NCI-H1694 (cell line): ENCODE measurements around the gene BLACAT1.
"Not testable (repeated sequence)": the region's sequence is repeated elsewhere in the genome, so short reads cannot be mapped to it uniquely, and the experiment has no call there.

Experiments used
- DNase-seq: peaks from one replicate; lab custom pipeline; 2025; lab: John Stamatoyannopoulos, UW

The BLACAT1 gene

DNA sequence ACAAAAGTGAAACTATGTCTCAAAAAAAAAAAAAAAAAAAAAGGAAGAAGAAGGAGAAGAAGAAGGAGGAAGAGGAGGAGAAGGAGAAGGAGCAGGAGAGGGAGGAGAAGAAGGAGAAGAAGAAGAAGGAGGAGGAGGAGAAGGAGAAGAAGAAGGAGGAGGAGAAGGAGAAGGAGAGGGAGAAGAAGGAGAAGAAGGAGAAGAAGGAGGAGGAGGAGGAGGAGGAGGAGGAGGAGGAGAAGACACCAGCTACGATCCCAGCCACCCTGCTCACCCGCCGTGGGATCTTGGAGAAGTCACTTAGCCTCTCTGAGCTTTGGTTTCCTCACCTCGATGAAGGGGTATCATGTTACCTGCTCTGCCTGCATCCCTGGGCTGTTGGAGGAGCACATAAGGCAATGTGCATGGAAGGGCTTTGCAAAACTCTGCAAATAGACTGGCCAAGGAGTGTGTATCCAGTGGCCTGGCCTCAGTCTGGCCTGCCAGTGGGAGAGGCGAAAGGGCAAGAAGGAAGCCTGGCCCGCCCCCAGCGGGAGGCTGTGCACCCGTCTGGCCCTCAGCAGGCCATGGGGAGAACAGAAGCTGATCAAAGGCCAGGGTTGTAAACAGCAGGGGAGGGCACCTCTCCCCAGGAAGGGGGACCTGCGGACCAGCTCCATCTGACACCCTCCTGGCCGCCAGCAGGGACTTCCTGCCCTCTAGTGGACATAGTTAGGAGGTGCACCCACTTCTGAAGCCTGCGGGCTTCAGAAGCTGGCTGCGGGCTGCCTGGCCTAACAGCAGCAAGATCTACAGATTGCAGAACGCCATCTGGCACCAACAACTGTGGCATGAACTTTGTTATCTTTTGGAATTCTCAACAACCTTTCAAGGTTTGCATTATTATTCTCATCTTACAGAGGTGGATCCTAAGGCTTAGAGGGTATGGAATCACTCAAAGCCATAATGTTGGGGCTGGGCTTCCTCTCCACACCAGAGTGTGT lies 29.4 kb upstream of the BLACAT1 start:
- peak; percentile 85 for DNase-seq

DNA sequence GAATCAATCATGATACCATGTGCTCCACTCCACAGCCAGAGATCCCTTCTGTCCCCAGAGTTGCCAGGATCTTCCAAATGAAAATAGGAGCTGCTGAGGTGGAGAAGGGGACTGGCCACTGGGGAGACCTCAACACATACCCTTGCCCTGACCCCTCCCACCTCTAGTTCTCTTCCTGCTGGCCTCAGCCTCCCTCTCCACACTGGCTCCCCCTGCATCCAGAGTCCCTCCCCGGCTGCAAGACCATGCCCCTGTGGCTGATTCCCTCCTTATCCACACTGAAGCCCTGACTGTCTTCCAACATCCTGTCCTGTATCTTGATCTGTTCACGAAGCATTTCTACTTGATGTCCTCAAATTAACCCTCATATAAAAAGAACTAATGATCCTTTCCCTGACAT lies 27.5 kb upstream of the BLACAT1 start:
- no peak for DNase-seq

DNA sequence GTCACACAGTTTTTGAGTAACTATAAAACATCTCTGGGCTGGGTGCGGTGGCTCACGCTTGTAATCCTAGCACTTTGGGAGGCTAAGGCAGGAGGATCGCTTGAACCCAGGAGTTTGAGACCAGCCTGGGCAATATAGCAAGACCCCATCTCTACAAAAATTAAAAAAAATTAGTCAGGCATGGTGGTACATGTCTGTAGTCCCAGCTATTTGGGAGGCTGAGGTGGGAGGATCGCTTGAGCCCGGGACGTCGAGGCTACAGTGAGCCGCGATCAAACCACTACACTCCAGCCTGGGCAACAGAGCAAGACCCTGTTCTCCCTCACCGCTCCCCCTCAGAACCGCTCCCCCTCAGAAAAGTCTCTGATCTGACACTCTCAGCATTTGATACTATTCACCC lies 26.7 kb upstream of the BLACAT1 start:
- not testable (repeated sequence) for DNase-seq

DNA sequence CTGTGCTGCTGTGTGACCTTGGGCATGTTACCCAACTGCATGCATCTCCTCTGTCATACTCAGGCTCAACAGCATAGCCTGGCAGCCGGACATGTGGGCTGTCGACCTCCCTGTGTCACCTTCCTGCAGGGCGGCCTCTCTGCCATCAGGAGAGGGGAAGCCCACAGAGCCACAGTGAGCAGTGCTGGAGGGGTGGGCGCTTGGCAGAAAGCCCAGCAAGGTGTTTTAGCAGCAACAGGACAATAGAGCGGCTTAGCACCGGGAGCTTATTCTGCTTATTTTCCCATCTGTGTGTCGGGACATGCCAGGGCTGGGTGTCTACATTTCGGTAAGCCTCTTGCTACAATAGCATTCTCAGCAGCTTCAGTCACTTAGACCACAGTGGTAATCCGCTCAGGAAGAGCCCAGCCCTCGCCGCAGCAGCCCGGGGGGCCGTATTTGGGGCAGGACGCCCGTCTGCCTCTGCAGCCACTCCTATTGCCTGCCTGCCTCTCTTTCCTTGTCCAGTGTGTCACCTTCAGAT lies 25.8 kb upstream of the BLACAT1 start:
- no peak for DNase-seq

DNA sequence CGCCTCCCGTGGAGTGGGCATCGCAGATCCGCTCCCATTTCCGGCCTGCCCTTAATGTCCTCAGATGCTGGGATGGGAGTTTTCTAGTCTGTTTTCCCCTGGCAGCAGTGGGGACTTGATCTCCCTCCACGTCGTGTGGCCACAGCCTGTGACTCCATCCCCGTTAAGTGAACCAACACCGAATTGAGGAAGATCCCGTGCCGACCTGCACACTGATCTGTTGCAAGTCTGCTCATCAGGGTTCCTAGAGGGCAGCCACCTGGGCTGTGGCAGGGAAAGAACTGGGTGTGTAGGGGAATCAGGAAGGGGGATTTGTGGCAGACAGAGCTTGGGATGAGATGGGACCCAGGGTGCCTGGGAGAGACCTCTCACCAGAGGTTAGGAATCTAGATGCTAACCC lies 25.4 kb upstream of the BLACAT1 start:
- no peak for DNase-seq

DNA sequence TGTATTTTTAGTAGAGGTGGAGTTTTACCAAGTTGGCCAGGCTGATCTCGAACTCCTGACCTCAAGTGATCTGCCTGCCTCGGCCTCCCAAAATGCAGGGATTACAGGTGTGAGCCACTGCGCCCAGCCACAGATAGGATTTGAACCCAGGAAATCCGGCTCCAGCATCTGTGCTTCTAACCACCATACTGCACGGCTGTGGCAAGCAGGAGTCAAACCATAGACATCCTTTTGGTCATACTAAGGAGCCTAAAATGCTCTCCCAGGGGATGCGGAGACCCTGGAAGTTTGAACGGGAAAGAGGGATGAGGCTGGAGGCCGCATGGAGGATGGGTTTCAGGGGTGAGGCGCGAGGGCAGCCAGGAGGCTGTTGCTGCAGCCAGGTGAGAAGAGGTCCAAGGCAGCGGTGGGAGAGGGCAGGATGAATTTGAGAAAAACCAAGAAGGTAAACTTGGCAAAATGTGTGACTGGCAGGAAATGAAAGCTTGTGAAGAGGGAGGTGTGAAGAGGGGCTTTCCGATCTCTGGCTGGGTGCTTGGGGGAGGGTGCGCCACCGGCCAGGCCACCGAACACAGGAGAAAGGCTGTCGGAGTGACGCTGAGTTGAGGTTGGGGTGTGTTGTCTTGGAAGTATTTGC lies 24.6 kb upstream of the BLACAT1 start:
- no peak for DNase-seq

DNA sequence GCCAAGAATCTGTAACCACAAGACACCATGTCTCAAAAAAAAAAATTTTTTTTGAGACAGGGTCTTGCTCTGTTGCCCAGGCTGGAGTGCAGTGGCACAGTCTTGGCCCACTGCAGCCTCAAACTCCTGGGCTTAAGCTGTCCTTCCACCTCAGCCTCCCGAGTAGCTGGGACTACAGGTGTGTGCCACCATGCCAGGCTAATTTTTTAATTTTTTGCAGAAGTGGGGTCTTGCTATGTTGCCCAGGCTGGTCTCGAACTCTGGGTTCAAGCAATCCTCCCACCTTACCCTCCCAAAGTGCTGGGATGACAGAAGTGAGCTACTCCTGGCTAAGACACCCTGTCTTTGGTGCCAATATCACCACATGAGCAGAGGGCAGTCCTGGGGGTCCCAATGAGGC lies 23.1 kb upstream of the BLACAT1 start:
- DNase-seq = not testable (repeated sequence)

DNA sequence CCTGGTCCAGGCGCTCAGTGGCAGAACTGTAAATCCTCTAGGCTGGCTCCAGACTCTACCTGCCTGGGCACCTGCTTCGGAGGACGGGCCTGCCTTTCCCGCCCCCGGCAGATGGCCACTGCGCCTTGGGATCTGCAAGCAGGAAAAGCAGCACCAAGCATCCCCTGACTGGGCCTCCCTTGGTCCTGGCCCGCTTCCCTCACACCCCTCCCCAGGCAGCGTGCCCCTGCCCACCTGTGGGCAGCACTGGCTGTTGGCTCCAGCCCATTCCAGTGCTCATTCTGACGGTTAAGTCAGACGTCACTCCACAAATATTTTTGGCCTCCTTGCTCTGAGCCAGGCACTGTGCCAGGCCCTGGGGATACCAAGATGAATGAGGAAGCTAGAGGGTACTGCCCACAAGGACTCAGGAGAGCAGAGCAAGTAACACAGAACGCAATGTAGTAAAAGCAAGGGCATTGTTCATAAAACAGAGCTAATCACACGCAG lies 22.0 kb upstream of the BLACAT1 start:
- DNase-seq = no peak

DNA sequence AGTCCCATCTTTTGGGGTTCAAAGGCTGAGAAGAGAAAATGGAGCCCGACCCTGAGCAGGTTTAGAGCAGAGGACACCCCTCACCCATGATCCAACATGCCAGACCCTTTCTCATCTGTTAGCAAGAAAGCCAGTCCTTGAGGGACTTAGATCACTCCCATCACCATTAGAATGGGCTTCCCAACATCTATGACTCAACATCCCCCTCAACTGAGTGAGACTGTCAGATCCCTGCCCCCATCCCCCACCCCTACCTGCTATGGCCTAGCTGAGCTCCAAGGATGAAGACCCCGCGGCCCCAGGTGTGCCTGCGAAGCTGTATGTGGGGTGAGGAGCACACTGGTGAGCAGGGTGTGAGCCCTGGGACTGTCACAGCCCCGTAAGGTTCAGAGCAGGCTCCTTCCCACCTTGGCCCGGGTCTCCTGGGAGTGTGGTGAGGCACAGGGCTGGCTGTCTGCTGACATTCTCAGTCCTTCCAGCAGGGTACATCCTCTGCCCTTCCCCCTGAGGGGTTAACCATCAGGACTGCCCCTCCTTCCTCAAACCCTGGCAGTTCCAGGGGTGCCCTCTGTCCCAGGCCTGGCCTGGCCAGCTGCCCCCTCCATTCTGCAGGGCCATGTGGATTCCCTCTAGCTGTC lies 21.4 kb upstream of the BLACAT1 start:
- DNase-seq = no peak

DNA sequence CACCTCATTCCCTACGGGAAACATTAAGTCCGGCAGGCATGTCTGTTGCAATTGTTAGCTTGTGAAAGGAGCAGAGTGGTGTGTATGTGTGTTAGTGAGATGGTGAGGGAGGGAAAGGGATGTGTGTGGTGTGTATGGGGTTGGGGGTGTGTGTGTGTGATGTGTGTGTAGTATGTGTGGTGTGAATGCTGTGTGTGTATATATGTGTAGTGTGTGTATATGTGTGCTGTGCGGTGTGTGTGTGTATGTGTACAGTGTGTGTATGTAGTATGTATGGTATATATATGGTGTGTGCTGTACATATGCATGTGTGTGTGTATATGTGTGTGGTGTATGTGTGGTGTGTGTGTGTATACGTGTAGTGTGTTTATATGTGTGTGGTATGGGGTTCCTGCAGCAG lies 20.8 kb upstream of the BLACAT1 start:
- DNase-seq = no peak

DNA sequence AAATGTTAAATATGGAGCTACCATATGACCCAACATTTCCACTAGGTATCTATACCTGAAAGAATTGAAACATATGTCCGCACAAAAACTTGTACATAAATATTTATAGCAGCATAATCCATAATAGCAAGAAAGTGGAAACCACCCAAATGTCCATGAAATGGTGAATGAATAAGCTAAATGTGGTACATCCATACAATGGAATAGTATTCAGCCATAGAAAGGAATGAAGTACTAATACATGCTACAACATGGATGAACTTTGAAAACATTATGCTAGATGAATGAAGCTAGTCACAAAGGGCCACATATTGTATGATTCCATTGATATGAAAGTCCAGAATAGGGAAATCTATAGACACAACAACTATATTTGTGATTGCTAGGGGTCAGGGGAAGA lies 20.0 kb upstream of the BLACAT1 start:
- DNase-seq = no peak

DNA sequence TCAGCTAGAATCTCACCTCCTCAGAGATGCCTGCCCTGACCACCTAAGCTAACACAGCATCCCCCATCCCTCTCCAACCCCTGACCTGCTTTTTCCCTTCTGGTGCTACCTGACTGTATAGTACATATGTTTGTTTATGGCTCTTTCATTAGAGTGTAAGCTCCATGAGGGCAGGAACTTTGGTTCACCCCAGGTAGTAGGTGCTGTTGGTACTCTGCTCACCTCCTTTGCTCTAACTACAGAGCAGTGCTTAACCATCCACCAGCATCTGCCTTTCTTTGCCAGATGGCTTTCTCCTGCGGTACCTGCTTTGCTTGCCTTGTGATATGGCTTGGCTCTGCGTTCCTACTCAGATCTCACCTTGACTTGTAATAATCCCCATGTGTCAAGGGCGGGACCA lies 18.7 kb upstream of the BLACAT1 start:
- DNase-seq = no peak

DNA sequence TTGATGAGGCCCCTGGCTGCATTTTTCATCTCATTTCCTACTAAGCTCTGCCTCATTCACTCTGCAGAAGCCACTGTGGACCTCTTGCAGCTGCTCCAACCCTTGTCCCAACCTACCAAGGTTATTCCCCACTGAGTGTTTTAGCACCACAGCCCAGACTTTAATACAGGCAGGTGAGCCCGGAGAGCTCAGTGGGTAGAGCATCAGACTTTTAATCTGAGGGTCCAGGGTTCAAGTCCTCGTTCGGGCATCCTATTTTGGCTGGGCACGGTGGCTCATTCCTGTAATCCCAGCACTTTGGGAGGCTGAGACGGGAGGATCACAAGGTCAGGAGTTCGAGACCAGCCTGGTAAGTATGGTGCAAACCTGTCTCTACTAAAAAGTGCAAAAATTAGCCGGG lies 18.1 kb upstream of the BLACAT1 start:
- DNase-seq = no peak

DNA sequence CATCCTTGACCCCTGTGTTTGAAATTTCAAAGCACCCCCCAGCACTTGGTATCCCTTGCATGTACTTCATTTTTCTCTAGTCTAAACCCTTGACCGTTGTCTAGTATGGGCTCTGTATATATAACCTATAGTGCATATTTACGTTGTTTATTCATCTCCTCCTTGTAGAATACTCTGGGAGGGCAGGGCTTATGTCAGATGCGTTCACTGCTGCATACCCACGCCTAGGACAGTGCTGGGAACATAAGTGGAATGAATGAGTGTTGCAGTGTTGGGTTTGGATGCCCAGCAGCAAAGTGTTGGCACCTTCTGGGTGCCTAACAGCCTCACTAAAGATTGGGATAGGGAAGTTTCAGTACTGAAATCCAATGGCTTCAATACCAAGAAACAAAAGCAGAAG lies 17.6 kb upstream of the BLACAT1 start:
- no peak for DNase-seq

DNA sequence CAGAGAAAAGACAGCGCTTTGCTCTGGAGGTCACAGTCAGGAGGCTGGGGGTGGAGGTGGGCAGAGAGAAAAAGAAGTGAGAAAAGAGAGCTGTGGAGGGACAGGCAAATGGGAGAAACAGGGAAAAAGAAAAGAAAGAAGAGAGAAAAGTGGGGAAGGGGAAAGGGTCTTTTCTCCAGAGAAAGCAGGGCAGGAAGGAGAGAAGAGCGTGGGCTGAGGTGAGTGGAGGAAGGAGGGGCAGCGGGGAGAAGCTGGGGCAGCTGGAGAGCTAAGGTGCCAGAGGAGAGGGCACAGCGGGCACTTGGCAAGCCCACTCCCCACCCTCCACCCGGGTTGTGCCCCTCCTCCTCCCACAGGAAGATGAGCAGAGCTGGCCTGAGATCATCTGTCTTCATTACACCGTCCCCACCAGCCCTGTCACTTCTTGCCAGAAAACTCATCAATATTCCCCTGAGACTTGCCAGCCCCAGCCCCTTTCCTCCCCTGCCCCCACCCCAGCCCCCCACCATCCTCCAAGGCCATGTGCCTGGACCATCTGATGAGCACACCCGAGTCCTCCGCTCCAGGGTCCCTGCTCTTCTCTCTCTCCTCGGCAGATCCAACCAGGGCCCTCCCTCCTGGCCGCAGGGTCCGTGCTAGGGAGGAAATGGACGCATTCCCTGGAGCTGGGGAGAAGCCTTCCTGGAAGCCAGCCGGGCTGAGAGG lies 17.0 kb upstream of the BLACAT1 start:
- no peak for DNase-seq

DNA sequence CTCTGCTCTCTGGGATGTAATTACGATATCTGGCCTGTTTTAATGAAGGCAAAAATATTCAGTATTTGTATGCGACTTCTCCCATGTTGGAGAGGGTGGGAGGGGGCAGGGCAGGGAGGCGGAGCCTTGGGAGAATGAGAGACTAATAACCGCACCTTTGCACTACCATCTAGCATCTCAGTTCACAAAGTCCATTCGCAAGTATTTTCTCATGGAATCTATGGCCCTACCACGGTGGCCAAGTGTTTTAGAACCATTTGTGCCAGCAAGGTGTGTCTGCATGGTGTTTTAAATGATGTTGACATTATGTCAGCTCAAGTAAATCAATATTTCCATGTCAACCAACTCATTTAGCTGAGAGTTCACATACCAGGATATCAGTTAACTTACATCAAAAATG lies 14.3 kb upstream of the BLACAT1 start:
- no peak for DNase-seq

DNA sequence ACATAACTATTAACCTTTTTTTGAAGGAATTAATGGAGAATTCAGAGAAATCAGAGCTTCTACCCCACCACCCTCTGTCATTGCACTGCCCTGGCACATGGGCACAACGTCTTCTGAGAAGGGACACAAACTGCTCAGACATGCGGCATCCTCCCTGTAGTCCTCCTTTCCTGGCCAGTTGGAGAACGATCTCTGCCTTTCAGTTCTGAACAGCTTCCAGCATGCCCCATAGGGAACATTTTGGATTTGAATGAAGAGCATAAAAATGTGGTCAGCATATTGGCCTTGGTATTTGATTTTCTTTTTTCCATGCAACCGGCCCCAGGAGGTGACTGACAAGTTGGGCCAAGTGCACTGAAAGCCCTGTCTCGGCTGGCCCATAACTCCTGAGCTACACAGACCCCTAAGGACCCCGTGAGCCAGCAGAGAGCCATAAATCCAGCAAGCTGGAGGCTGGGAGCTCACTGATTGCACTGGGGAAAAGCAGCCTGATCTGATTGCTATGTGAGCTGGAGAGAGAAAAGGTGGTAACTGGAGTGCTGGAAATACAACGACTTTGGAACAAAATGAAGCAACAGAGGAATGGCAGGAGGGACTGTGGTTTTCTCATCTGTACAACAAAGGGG lies 10.9 kb upstream of the BLACAT1 start:
- no peak for DNase-seq

DNA sequence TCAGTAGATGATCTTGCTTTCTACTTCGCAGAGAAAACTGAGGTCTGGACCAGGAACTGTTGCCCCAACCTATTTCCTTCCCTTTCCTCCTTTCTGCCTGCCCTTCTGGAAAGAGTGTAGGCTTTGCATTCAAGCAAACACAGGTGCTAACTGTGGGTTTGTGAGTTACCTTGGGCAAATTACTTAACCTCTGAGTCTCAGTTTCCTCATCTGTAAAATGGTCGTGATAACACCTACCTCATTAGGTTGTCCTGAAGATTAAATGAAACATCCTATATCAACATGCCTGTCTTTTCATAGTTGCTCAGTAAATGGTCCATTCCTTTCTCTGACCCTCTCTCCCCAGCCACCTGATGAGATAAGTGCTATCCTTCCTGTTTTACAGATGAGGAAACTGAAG lies 9.5 kb upstream of the BLACAT1 start:
- DNase-seq = no peak

DNA sequence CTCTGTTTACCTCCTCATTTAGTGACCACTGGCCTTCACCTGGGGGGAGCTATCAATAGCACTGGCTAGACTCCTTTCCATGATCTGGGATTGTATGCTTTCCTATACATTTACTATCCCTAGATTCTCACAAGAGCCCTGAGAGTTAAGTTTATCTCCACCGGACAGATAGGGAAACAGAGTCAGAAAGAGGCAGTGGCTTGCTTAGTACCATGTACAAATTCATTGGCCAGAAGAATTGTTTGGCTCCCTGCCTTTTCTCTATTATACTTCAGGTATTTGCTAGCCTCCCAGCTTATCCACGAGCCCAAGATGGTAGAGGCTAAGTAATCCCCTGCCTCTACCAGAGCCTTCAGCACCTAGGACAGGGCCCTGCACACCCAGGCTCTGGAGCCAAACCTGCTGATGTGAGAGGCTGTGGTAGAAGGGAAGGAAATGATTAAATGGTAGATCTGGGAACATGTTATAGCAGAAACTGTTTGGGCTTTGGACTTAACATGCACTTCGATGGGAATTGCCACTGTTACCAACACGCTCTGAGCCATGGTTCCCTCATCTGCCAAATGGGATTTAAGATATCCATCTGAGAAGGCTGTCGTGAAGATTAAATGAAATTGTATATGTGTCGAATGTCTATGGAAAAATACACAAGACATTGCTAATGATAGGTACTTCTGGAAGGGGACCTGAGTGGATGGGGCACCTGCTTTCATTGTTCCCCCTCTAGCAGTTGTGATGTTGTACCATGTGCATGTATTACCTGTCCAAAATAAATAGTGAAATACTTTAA lies 3.1 kb upstream of the BLACAT1 start:
- no peak for DNase-seq

DNA sequence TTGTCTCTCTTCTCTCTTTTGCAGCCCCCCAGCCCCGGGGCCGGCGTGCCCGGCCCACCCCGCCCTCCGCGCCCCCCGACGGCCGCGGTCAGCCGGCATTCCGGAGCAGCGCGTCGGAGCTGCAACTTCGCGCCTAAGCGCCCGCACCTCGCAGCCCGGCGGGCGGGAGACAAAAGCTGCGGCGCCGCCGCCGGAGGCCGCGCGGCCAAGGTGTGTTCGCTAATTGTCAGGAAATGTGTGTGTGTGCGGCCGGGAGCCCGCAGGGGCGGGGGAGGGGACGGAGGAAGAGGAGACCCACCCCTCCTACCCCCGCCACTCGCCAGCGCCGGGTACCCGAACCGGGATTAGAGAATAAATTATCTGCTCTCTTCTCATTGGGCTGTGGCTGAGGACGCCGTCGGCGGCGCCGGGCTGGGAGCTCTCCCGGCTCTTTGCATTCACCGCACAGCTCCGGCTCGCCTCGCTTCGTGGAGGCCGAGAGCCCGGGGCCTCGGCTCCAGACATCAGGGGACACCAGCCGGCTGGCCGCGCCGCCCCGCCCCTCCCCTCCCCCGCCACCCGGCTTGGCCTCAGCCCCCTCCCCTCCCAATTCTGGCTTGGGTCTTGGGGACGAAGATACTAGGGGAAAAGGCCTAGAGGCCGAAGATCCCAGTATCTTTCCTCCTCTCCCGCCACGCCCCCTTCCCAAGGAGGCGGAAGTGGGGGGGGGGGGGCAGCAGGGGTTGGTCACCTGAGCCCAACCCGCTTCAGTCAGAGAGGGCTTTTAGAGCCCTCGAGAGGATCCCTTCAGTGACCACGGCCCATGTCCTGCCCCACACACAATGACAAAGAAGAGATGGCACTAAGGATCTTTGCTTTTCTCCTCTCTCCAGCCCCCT lies 1.3 kb upstream of the BLACAT1 start:
- DNase-seq = no peak
